ENCODE results near the gene PPL.

GRCh38 chr16:4915226-4915761, 21.7 kb downstream of the PPL start:
- TF ChIP-seq CTCF (IDR thresholded peaks at IDR 0.05; ENCODE audit: low read length) (no peak), EZH2 (IDR thresholded peaks at IDR 0.05; ENCODE audit: borderline replicate concordance, low read length) (no peak)

Measured in OCI-LY1 (cell line).